ENCODE measurements around the gene UBA3. TPM values are rescaled to one million over a fixed set of nuclear protein-coding genes. Genes with fewer than 3 reads are reported as not detected.

Gene UBA3
- total and polyA plus RNA-seq, 2 of the 13 experiments (the other 11 are each of a cell fraction or from before 2014, with no cell fraction given): 40.7 to 49.0 TPM

GRCh38 chr3:69080233-69080920 lies at the start of gene UBA3 (continued):
- TF ChIP-seq CREB1 (IDR thresholded peaks at IDR 0.05) (no peak), CREB1 (CRISPR knock-in tag; IDR thresholded peaks at IDR 0.05) (0 out of 2 replicates have a peak, but pooled peaks have one; percentile 27), BORCS8-MEF2B (CRISPR knock-in tag; IDR thresholded peaks at IDR 0.05) (0 out of 2 replicates have a peak, but pooled peaks have one; percentile 27), CCDC6 (CRISPR knock-in tag; IDR thresholded peaks at IDR 0.05) (0 out of 2 replicates have a peak, but pooled peaks have one; percentile 26), KDM2A (CRISPR knock-in tag; IDR thresholded peaks at IDR 0.05; ENCODE audit: borderline replicate concordance, low read depth) (peak; percentile 56; the same call in 1 of the 2 replicates), NFE2L2 (IDR thresholded peaks at IDR 0.05; ENCODE audit: low read length) (no peak), IRF2 (CRISPR knock-in tag; IDR thresholded peaks at IDR 0.05) (0 out of 2 replicates have a peak, but pooled peaks have one; percentile 28), ZNF598 (CRISPR knock-in tag; IDR thresholded peaks at IDR 0.05; ENCODE audit: borderline replicate concordance) (no peak), FOXK1 (CRISPR knock-in tag; IDR thresholded peaks at IDR 0.05; ENCODE audit: borderline replicate concordance, low read depth) (peak; percentile 28; the same call in 1 of the 2 replicates), SOX5 (CRISPR knock-in tag; IDR thresholded peaks at IDR 0.05; ENCODE audit: borderline replicate concordance) (peak; percentile 11; the same call in 1 of the 2 replicates), ZFAT (CRISPR knock-in tag; conservative IDR thresholded peaks at IDR 0.05) (no peak), ZNF75D (CRISPR knock-in tag; IDR thresholded peaks at IDR 0.05; ENCODE audit: borderline replicate concordance) (no peak), SAP130 (CRISPR knock-in tag; IDR thresholded peaks at IDR 0.05; ENCODE audit: low read depth) (peak; percentile 48; the same call in 1 of the 2 replicates), PHF20 (CRISPR knock-in tag; IDR thresholded peaks at IDR 0.05) (0 out of 2 replicates have a peak, but pooled peaks have one; percentile 36), ZNF678 (CRISPR knock-in tag; IDR thresholded peaks at IDR 0.05) (no peak), ARNT2 (CRISPR knock-in tag; IDR thresholded peaks at IDR 0.05; ENCODE audit: low read depth) (peak; percentile 41; the same call in 1 of the 2 replicates), POLR2G (IDR thresholded peaks at IDR 0.05; ENCODE audit: low read depth, low read length) (peak; percentile 73), TARDBP (CRISPR knock-in tag; IDR thresholded peaks at IDR 0.05) (0 out of 2 replicates have a peak, but pooled peaks have one; percentile 37), MXI1 (IDR thresholded peaks at IDR 0.05; ENCODE audit: borderline replicate concordance, low read depth, low read length) (peak; percentile 54; the same call in 1 of the 3 replicates), YY1 (IDR thresholded peaks at IDR 0.05; ENCODE audit: insufficient read depth, insufficient replicate concordance, low read depth, low read length) (peak; percentile 94), THAP11 (CRISPR knock-in tag; IDR thresholded peaks at IDR 0.05) (peak; percentile 45)
- TF ChIP-seq, protein P1, sequence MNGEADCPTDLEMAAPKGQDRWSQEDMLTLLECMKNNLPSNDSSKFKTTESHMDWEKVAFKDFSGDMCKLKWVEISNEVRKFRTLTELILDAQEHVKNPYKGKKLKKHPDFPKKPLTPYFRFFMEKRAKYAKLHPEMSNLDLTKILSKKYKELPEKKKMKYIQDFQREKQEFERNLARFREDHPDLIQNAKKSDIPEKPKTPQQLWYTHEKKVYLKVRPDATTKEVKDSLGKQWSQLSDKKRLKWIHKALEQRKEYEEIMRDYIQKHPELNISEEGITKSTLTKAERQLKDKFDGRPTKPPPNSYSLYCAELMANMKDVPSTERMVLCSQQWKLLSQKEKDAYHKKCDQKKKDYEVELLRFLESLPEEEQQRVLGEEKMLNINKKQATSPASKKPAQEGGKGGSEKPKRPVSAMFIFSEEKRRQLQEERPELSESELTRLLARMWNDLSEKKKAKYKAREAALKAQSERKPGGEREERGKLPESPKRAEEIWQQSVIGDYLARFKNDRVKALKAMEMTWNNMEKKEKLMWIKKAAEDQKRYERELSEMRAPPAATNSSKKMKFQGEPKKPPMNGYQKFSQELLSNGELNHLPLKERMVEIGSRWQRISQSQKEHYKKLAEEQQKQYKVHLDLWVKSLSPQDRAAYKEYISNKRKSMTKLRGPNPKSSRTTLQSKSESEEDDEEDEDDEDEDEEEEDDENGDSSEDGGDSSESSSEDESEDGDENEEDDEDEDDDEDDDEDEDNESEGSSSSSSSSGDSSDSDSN (CRISPR knock-in tag; IDR thresholded peaks at IDR 0.05): peak; percentile 63; the same call in 1 of the 2 replicates
- TF ChIP-seq, protein P2, sequence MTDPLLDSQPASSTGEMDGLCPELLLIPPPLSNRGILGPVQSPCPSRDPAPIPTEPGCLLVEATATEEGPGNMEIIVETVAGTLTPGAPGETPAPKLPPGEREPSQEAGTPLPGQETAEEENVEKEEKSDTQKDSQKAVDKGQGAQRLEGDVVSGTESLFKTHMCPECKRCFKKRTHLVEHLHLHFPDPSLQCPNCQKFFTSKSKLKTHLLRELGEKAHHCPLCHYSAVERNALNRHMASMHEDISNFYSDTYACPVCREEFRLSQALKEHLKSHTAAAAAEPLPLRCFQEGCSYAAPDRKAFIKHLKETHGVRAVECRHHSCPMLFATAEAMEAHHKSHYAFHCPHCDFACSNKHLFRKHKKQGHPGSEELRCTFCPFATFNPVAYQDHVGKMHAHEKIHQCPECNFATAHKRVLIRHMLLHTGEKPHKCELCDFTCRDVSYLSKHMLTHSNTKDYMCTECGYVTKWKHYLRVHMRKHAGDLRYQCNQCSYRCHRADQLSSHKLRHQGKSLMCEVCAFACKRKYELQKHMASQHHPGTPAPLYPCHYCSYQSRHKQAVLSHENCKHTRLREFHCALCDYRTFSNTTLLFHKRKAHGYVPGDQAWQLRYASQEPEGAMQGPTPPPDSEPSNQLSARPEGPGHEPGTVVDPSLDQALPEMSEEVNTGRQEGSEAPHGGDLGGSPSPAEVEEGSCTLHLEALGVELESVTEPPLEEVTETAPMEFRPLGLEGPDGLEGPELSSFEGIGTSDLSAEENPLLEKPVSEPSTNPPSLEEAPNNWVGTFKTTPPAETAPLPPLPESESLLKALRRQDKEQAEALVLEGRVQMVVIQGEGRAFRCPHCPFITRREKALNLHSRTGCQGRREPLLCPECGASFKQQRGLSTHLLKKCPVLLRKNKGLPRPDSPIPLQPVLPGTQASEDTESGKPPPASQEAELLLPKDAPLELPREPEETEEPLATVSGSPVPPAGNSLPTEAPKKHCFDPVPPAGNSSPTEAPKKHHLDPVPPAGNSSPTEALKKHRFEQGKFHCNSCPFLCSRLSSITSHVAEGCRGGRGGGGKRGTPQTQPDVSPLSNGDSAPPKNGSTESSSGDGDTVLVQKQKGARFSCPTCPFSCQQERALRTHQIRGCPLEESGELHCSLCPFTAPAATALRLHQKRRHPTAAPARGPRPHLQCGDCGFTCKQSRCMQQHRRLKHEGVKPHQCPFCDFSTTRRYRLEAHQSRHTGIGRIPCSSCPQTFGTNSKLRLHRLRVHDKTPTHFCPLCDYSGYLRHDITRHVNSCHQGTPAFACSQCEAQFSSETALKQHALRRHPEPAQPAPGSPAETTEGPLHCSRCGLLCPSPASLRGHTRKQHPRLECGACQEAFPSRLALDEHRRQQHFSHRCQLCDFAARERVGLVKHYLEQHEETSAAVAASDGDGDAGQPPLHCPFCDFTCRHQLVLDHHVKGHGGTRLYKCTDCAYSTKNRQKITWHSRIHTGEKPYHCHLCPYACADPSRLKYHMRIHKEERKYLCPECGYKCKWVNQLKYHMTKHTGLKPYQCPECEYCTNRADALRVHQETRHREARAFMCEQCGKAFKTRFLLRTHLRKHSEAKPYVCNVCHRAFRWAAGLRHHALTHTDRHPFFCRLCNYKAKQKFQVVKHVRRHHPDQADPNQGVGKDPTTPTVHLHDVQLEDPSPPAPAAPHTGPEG (CRISPR knock-in tag; IDR thresholded peaks at IDR 0.05): peak; percentile 88
